Endothelial cell (in vitro differentiated cells): Measurements from ENCODE around the gene SKI. TPM values are rescaled to one million over a fixed set of nuclear protein-coding genes. Genes with fewer than 3 reads are reported as not detected.

Source experiments
- DNase-seq: peaks from one replicate; pipeline ENCODE4 v3.0.0; 2021; ENCODE audit warnings: low spot score
- H3K27ac Mint-ChIP-seq: one replicate; pipeline ENCODE4 v1.8.0; 2021; ENCODE audit warnings: mixed read lengths, inconsistent platforms; ENCODE audit not compliant: unreplicated experiment
- H3K27me3 Mint-ChIP-seq: one replicate; pipeline ENCODE4 v1.8.0; 2021; ENCODE audit warnings: mild to moderate bottlenecking, moderate library complexity, mixed read lengths, inconsistent platforms; ENCODE audit not compliant: unreplicated experiment
- H3K36me3 Mint-ChIP-seq: one replicate; pipeline ENCODE4 v1.8.0; 2021; ENCODE audit warnings: mild to moderate bottlenecking, low read depth, mixed read lengths, inconsistent platforms; ENCODE audit not compliant: unreplicated experiment
- H3K4me1 Mint-ChIP-seq: one replicate; pipeline ENCODE4 v1.8.0; 2021; ENCODE audit warnings: mild to moderate bottlenecking, mixed read lengths, inconsistent platforms; ENCODE audit not compliant: unreplicated experiment
- H3K4me3 Mint-ChIP-seq: one replicate; pipeline ENCODE4 v1.8.0; 2021; ENCODE audit warnings: mild to moderate bottlenecking, mixed read lengths, inconsistent platforms; ENCODE audit not compliant: unreplicated experiment
- H3K9me3 Mint-ChIP-seq: one replicate; pipeline ENCODE4 v1.8.0; 2021; ENCODE audit warnings: mixed read lengths, inconsistent platforms; ENCODE audit not compliant: unreplicated experiment
- CTCF ChIP-seq: fragments of 200-600 bp; sonication (generic); IDR thresholded peaks from one replicate; pipeline ENCODE4 v1.5.0; 2021; ENCODE audit warnings: antibody characterized with exemption; ENCODE audit not compliant: unreplicated experiment
- total RNA-seq: library from RNA; stranded (reverse); fragmentation: NEBNext Ultra II Directional; extraction: Animal tissue kit (Norgen Biotek cat#: 25700); gene quantifications from one replicate; pipeline ENCODE4 v1.2.1, GENCODE V29; 2021; ENCODE audit not compliant: unreplicated experiment

The SKI gene
- total RNA-seq, 1 donor from 2014 or later = 73.3 TPM

GRCh38 chr1:2194319-2194897, 33.7 kb upstream of the SKI start, which contains the start of gene FAAP20:
TSS of gene FAAP20 (minus strand) at chr1:2194772. CDS start at chr1:2194749, 23 bp downstream.
- H3K4me3 Mint-ChIP-seq = peak within 1 kb of the TSS; percentile 87
- H3K4me1 Mint-ChIP-seq = no peaks in the 10 kb centered on the region
- H3K9me3 Mint-ChIP-seq = no peaks in the 10 kb centered on the region
- peak within 1 kb of the TSS; percentile 80 for H3K27ac Mint-ChIP-seq
- H3K36me3 Mint-ChIP-seq = peaks cover 3% of the 10 kb centered on the region
- peaks cover 6% of the 10 kb centered on the region for H3K27me3 Mint-ChIP-seq
- TF ChIP-seq CTCF = no peak
- DNase-seq = peak; percentile 69

- H3K9me3 Mint-ChIP-seq = no peaks in the 10 kb centered on the region
- no peaks in the 10 kb centered on the region for H3K4me1 Mint-ChIP-seq
- peak overlapping the region; percentile 80 for H3K27ac Mint-ChIP-seq
- H3K4me3 Mint-ChIP-seq = peak overlapping the region; percentile 87
- H3K27me3 Mint-ChIP-seq = peaks cover 9% of the 10 kb centered on the region
- TF ChIP-seq CTCF = peak; percentile 80
- peaks cover 3% of the 10 kb centered on the region for H3K36me3 Mint-ChIP-seq
- peak; percentile 90 for DNase-seq
These were observed 33.0 kb upstream of the SKI start for GRCh38 chr1:2194898-2195673.

- DNase-seq = no peak
- no peak overlapping the region for H3K27ac Mint-ChIP-seq
- TF ChIP-seq CTCF = no peak
These were observed 32.3 kb upstream of the SKI start for GRCh38 chr1:2195785-2196184.

DNA sequence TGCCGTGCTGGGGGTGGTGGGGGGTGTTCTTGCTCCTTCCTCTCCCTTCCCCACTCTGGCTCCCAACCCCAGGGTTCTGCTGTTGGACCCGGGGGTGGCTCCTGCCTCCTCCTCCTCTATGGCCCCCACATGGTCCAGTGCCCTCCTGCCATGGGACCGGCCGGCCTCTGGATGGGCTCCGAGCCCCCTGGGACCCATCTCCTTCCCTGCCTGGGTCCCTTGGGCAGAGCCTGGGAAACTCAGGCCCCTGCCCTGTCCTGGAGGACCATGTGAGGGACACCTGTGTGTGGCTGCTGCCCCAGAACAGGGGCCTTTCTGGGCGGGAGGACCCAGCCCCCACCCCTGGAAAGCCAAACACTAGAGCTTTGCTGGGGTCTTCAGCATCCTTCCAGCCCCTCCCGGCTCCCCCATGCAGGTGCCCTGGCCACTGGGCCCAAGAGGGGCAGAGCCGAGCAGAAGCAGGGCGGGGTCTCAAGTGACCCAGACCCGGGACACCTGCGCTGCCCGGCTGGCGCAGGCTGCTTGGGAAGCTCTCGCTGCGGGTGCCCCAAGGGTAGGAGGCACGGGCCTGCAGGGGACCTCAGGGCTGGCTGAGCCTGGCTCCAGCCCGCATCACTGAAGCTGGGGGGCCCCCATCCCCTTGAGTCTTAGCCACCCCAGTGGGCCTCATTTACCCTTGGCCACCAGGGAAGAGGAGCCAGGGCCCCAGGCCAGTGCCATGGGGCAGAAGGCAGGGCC, 31.0 kb upstream of the SKI start:
- Mint-ChIP-seq H3K36me3 (no peaks in the 10 kb centered on the region), H3K4me1 (no peaks in the 10 kb centered on the region), H3K27ac (no peak overlapping the region), H3K4me3 (no peak overlapping the region), H3K27me3 (peaks cover 8% of the 10 kb centered on the region), H3K9me3 (no peaks in the 10 kb centered on the region)
- TF ChIP-seq CTCF = no peak
- DNase-seq = no peak

More at GRCh38 chr1:2195785-2196184, 32.3 kb upstream of the SKI start:
- Mint-ChIP-seq H3K4me1 (no peaks in the 10 kb centered on the region), H3K9me3 (no peaks in the 10 kb centered on the region), H3K27me3 (peaks cover 9% of the 10 kb centered on the region), H3K36me3 (peaks cover 3% of the 10 kb centered on the region), H3K4me3 (no peak overlapping the region)
